Upper lobe of left lung (tissue), 4 donors: ENCODE data around the gene SSR4.

Source experiments
- CTCF ChIP-seq, 6 experiments: fragments of 450-650 bp in 4 of 6; fragments of 200-600 bp in 2 of 6; sonication (generic) in 2 of 6; IDR thresholded peaks; one replicate each; pipeline ENCODE4 v1.5.1; 2016 to 2019; ENCODE audit warnings: antibody characterized with exemption in 6 of 6
- EP300 ChIP-seq, 4 donors: sonication (generic); formaldehyde crosslinking; IDR thresholded peaks; one replicate each; pipeline ENCODE4 v1.5.1; 2017; ENCODE audit warnings: antibody characterized with exemption in 4 of 4, control low read depth in 2 of 4
- POLR2A ChIP-seq, 4 donors: fragments of 450-650 bp; IDR thresholded peaks; one replicate each; pipeline ENCODE4 v1.5.1; 2016 to 2017; ENCODE audit warnings: antibody characterized with exemption in 4 of 4, mild to moderate bottlenecking in 2 of 4
- POLR2AphosphoS5 ChIP-seq, 2 donors: sonication (generic); formaldehyde crosslinking; IDR thresholded peaks; one replicate each; pipeline ENCODE4 v1.5.1; 2017; ENCODE audit warnings: antibody characterized with exemption in 2 of 2

GRCh38 chrX:153844509-153845082 lies 50.1 kb downstream of the SSR4 start:
- TF ChIP-seq EP300 (IDR thresholded peaks at IDR 0.05) (no peak), CTCF (IDR thresholded peaks at IDR 0.05) (no peak), POLR2A (IDR thresholded peaks at IDR 0.05) (no peak), POLR2AphosphoS5 (IDR thresholded peaks at IDR 0.05) (no peak)
